ENCODE results near the gene URAD.

URAD gene

GRCh38 chr13:28000567-28000966, 12.1 kb upstream of the URAD start:
- no peak for DNase-seq (ENCODE audit: low spot score)

DNA sequence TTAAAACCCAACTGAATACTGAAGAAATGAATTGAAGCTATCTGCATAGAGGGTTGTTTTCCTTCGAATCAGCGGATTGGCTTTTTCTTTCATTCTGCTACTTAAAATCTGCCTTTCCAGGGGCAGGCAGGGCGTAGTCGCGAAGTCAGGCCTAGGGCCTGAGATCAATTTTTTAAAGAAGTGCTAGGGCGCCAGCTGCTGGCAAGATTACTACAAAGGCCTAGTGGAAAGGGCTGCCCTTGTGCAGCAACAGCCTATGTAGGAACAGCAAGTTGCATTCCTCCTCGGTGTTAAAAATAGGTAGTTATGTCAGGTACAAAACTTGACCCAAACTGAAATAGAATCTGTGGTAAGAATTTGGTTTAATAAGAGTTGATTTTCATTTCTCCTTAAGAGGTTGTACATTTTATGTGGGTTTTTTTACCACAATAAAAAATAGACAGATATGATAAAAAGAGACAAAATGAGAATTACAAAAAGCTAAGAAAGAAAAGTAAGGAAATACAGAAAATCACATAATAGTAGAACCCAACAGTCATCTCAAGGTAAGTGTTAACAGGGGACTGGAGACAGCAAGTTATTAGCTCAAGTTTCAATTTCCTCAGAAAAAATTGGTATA, 9.5 kb upstream of the URAD start:
- DNase-seq (ENCODE audit: low spot score): peak; percentile 5

DNA sequence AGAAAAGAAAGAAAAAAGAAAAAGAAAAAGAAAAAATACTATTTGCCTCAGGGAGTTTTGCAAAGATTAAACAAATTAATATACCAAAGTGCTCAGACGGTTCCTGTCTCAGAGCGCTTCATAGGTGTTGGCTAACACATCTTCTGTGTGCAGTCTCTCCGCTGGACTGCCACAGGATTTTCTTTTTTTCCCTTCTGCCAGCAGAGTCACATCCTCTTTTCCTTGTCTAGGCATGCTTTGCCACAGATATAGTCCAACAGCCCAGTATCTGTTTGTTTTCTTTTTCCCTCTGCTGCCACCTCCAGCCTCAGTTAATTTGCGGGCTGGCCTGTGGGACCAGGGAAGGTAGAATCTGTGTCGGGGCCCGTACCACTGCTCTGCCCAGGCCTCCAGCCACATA, 3.4 kb upstream of the URAD start:
- no peak for DNase-seq (ENCODE audit: low spot score)

GRCh38 chr13:27985600-27985999, 2.9 kb downstream of the URAD start:
- no peak for DNase-seq (ENCODE audit: low spot score)

- DNase-seq (ENCODE audit: low spot score): no peak
Observed at GRCh38 chr13:27982361-27982760, 6.1 kb downstream of the URAD start.

DNA sequence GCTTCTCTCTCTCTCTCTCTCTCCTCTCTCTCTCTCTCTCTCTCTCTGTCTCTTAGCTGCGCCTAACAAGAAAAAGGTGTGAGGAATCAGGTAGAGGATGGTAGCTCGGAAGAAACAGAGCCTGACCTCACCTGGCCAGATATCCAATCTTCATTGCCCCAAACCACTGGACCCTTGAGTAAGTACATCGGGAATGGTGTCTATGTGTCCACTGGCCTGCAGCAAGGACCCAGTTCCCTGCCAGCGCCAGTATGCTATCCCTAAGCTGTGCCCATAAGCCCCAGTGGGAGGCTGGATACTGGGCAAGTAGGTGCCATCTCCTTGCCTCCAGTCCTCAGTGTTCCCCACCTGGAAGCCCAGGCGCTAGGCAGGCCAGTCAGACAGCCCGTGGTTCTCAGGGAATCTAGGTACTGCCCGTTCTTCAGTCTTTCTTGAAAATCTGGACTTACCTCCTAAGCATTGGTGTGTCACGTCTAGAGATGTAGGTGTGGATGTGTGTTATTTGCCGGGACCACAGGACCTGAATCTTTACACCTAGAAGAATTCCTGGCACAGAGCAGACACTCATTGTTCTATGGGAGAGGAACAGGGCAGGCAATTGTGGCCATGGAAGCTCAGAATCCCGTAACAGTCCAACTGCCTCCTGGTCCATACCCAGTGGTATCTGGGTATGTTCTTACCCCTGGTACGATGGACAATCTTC, 7.3 kb downstream of the URAD start:
- DNase-seq (ENCODE audit: low spot score): no peak

GRCh38 chr13:27980280-27980998, 8.1 kb downstream of the URAD start:
- DNase-seq (ENCODE audit: low spot score): no peak

GRCh38 chr13:27979765-27980279, 8.7 kb downstream of the URAD start:
- DNase-seq (ENCODE audit: low spot score): no peak

DNA sequence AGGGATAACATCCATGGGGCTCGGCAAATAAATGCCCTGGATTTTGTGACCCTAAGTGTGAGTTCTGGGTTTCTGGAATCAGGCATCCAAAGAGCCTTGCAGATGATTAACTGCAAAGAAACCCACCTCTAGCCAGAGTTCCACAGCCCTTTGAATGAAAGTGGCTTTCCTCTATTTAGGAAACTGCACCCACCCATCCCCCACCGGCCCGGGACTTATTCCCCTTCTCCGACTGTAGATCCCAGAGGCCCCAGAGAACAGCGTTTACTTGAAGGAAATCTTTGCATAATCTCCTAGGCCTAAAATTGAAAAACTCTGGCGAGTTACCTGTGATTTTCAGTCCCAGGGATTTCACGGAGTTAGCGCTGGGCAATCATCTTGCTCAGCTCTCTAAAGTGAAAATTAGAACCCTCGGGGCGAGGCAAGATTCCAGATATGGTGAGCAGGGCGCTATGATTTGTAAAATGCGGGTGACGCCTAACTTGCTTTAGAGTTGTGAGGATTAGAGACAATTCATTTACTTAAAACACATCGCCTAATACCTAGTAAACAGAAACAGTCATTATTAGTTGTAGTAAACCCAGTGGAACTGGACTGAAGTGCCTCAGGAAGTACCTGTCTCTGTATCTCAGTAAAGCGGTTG, 9.4 kb downstream of the URAD start:
- DNase-seq (ENCODE audit: low spot score): no peak

- no peak for DNase-seq (ENCODE audit: low spot score)
Observed at GRCh38 chr13:27978301-27978968, 10.1 kb downstream of the URAD start.

DNA sequence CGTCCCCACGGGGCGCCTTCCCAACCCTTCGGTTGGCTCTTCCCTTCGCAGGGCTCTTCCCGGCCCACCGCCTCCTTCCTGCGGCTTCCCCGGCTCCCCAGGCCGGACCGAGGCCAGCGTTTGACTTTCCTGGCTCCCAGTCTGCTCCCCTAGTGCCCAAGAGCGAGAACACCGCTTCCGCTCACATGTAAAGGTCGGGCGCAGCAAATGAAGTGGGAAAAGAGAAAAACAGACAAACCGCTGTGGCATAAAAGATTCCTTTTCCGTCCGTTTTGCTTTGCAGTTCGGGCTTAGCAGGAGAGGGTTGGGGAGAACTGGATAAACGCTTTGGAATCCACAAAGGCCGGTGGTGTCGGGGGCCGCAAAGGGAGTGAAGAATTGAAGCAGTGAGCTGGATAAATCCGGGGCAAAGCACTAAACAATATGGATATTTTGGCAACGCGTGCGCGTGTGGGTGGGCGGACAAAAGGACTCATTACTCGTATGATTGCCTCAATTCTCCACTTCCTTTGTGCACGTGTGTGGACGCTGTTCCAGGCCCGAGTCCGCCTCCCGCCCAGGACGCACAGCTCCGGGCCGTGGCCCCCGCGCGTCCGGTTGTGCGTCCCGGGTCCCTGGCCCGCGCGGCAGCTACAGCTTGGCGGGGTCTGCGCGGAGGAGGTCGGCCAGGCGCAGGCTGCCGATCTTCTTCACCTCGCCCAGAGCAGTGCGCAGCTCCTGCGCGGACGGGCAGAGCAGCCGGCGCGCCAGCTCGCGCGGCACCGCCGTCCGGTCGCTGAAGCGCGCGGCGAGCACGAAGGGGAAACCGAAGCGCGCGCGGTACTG, 10.8 kb downstream of the URAD start:
- DNase-seq (ENCODE audit: low spot score): no peak

- no peak for DNase-seq (ENCODE audit: low spot score)
Observed at GRCh38 chr13:27976362-27977091, 12.0 kb downstream of the URAD start.

DNA sequence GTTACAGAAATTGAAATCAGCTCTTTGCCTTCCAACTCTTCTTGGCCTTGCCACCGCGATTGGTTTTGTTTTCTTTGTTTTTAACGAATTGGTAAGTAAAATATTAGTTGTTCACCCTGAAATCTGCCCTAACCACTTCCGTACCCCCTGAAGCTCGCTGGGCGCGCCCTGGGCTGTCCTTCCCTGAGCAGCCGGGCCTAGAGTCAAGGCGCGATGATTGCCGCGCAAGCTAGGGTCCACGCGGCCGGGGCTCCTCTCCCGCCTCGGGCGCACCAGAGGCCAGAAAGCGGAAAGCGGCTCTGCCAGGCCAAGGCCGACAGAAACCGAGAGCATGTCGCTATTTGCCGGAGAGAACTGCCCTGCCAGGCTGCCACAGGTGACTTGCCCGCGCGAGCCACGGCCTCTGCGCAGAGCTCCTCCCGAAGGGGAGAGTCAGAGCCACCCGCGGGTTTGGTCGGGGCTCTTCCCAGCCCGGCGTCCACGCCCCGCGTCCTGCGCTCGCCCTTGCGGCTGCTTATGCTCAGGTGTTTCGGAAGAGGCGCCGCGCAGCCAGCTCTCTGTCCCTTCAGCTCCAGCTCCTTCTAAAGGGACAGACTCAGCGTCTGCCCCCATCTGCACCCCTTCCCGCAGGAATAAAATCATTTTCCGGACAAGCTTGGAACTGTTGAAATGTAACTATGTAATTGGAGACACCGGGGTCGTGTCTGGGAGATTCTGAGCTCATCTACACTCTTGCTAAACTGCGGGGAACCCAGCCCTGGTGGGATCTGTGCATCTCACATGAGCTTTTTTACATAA, 12.7 kb downstream of the URAD start:
- no peak for DNase-seq (ENCODE audit: low spot score)

- DNase-seq (ENCODE audit: low spot score): no peak
Observed at GRCh38 chr13:27973961-27974662, 14.4 kb downstream of the URAD start.

DNA sequence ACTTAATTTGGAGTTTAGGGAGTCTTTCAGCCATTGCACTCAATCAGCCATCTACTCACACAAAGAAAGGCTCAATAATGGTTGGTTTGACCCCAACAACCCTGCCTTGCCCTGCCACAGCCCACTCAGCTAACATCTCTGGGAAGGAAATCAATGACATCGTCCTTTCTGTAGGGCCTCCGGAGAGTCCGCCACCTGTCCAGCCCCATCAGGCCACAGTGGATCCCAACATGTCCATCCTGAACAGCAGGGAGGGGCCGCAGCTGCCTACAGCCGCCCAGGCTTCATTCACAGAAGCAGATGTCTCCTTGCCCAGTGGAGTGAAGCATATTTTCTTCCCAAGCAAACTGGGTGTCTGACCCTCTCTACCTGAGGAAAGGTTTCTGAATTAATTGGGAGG, 15.2 kb downstream of the URAD start:
- no peak for DNase-seq (ENCODE audit: low spot score)

- DNase-seq (ENCODE audit: low spot score): no peak
Observed at GRCh38 chr13:27972478-27972820, 16.0 kb downstream of the URAD start.

DNA sequence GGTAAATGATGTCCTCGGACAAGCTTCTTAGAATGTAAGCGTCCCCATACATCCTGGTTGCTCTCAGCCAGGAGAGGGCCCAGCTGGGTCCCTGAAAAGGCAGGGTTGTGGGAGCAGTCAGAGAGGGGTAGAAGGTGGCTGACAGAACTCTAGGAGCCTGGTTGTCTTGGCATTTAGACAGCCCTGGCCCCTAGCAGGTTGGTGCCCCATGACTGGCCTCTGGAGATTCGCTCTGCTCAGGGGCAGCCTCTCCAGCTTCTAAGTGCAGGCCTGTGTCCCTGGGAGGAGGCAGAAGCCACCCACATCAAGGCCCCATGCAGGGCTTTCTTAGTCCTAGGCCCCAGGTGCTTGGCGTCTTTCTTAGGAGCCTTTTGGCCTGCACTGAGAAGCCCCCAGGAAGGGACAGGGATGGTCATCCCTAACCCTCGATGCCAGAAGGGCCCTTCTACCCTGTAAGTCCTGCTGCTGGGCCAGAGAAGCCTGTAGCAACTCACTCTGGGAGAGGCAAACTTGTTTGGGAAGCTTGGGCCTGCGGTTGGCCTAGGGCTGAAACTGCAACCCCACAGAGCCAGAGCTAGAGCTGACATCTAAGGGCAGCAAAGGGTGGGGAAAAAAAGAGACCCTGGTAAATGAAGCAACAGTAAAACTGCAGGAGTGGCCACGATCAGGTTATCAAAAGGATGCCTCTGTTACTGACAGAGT, 16.6 kb downstream of the URAD start:
- DNase-seq (ENCODE audit: low spot score): no peak

DNA sequence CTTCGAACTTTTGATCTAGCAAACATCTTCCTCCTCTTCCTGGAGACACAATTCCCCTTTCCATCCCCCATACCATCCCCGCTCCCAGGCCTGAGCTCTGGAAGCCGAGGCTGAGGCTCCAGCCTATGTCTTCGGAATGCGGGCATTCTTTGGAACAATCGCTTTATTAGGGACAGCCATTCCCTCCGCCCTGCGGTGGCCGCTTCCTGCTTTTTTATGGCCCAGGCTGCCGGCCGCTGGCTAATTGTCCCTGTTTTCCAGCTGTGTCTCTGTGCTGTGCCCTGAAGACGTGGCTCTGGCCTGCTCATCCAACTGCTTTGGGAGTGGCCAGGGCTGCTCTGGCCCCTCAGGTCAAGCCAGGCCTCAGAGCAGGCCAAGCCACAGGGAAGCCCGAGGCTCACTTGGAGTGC, 17.3 kb downstream of the URAD start:
- no peak for DNase-seq (ENCODE audit: low spot score)
